Suprapubic skin (tissue), 4 donors: ENCODE measurements around the gene DAB2IP. TPM values are rescaled to one million over a fixed set of nuclear protein-coding genes. Genes with fewer than 3 reads are reported as not detected.

Experiments
- DNase-seq, 2 donors: peaks; one replicate each; pipeline ENCODE4 v3.0.0-alpha.2; 2019; ENCODE audit warnings: low spot score in 2 of 2
- H3K27ac ChIP-seq: fragments of 200-600 bp; sonication (generic); one replicate; pipeline ENCODE4 v1.5.1; 2019
- H3K27me3 ChIP-seq: fragments of 200-600 bp; sonication (generic); one replicate; pipeline ENCODE4 v1.5.1; 2019
- H3K36me3 ChIP-seq: fragments of 200-600 bp; sonication (generic); one replicate; pipeline ENCODE4 v1.5.1; 2019
- H3K4me1 ChIP-seq: fragments of 200-600 bp; sonication (generic); one replicate; pipeline ENCODE4 v1.5.1; 2019
- H3K4me3 ChIP-seq: fragments of 200-600 bp; sonication (generic); one replicate; pipeline ENCODE4 v1.5.1; 2019; ENCODE audit warnings: mild to moderate bottlenecking
- H3K9me3 ChIP-seq: fragments of 200-600 bp; sonication (generic); one replicate; pipeline ENCODE4 v1.5.1; 2019
- CTCF ChIP-seq, 2 donors: fragments of 200-600 bp in 1 of 2; fragments of 450-650 bp in 1 of 2; sonication (generic) in 1 of 2; IDR thresholded peaks; one replicate each; pipeline ENCODE4 v1.5.1; 2016 to 2019; ENCODE audit warnings: antibody characterized with exemption in 2 of 2, mild to moderate bottlenecking in 1 of 2, moderate library complexity in 1 of 2
- EP300 ChIP-seq: sonication (generic); formaldehyde crosslinking; IDR thresholded peaks from one replicate; pipeline ENCODE4 v1.6.1; 2017; ENCODE audit warnings: antibody characterized with exemption
- POLR2A ChIP-seq, 2 donors: fragments of 450-650 bp; IDR thresholded peaks; one replicate each; pipeline ENCODE4 v1.6.1; 2017; ENCODE audit warnings: antibody characterized with exemption in 2 of 2, mild to moderate bottlenecking in 2 of 2, moderate library complexity in 2 of 2
- POLR2AphosphoS5 ChIP-seq, 3 donors: sonication (generic); formaldehyde crosslinking; IDR thresholded peaks; one replicate each; pipeline ENCODE4 v1.6.1; 2017; ENCODE audit warnings: antibody characterized with exemption in 3 of 3
- WGBS: methylation state at CpG from one replicate; pipeline ENCODE4 v1.1.5; 2018; 5-methylcytosine and 5-hydroxymethylcytosine counted together
- total RNA-seq, 4 donors: library from RNA; depleted of rRNA; stranded (reverse); fragments of >200 nt; gene quantifications; one replicate each; pipeline ENCODE4 v1.1.0, GENCODE V29; 2016

DAB2IP gene
- total RNA-seq, 4 donors from 2014 or later = 47.6 to 55.6 (median 50.3) TPM

- no peak overlapping the region for H3K27ac ChIP-seq
- TF ChIP-seq POLR2AphosphoS5 (IDR thresholded peaks at IDR 0.05) (no peak), EP300 (no peak), CTCF (IDR thresholded peaks at IDR 0.05) (no peak), POLR2A (IDR thresholded peaks at IDR 0.05) (no peak)
These were observed 127.1 kb downstream of the DAB2IP start for GRCh38 chr9:121778252-121779225.

GRCh38 chr9:121779381-121780117, 128.1 kb downstream of the DAB2IP start:
- peaks cover 6% of the 10 kb centered on the region for H3K9me3 ChIP-seq
- no peak for DNase-seq
- TF ChIP-seq POLR2AphosphoS5 (IDR thresholded peaks at IDR 0.05) = no peak
- H3K4me3 ChIP-seq = no peak overlapping the region
- H3K27ac ChIP-seq = no peak overlapping the region
- WGBS = 83% methylated on average over 13 of the region's 13 CpGs
- no peaks in the 10 kb centered on the region for H3K27me3 ChIP-seq
- peaks cover 83% of the 10 kb centered on the region for H3K36me3 ChIP-seq
- H3K4me1 ChIP-seq = no peaks in the 10 kb centered on the region

More at GRCh38 chr9:121778252-121779225, 127.1 kb downstream of the DAB2IP start:
- 89% methylated on average over 4 of the region's 4 CpGs for WGBS
- no peaks in the 10 kb centered on the region for H3K4me1 ChIP-seq
- peaks cover 85% of the 10 kb centered on the region for H3K36me3 ChIP-seq
- H3K27me3 ChIP-seq = no peaks in the 10 kb centered on the region
- H3K9me3 ChIP-seq = peaks cover 6% of the 10 kb centered on the region
- peak in 1 of 2 donors; percentile 58 for DNase-seq
- H3K4me3 ChIP-seq = no peak overlapping the region

DNA sequence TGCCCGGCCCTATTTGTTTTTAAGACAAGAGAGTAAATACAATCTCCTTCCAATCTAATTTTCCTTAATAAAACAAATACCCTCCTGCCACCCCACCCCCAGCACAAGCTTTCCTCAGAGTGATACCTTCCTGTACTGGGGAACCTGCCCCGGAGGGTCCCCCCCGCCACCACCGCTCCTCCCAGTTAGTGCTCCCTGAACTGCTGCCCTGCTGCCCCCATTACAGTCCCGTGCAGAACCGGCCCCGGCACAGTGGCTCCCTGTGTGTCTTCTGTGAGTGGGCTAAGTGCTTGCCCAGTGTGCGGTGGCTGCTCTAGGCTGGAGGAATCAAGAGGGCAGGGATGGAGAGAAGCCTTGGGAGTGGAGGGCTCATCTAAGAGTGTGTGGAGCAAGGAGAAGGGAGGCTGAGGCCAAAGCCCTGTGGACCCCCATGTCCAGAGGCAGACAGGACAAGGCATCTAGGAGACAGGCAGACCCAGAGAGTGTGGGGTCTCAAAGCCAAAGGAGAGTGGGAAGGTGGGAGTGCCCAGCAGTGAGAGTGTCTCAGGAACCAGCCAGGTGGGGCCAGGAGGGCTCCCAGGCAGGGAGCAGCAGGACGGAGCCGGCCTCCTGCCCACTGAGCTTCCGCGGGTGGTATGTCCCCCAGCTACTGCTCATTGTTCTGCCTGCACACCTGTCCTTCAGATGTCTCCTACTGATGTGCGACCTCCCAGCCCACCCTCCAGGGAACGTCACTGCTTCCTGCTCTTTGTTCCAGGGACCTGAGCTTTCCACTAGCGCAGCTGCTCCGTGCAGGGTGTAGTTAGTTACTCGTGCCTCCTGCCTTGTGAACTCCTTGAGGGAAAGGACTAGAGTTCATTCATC, 129.0 kb downstream of the DAB2IP start:
- Histone ChIP-seq H3K4me3 (no peak overlapping the region), H3K27me3 (no peaks in the 10 kb centered on the region), H3K27ac (no peak overlapping the region), H3K36me3 (peaks cover 74% of the 10 kb centered on the region), H3K9me3 (peaks cover 6% of the 10 kb centered on the region), H3K4me1 (no peaks in the 10 kb centered on the region)
- 91% methylated on average over 17 of the region's 17 CpGs for WGBS
- TF ChIP-seq POLR2A (IDR thresholded peaks at IDR 0.05) (no peak), CTCF (IDR thresholded peaks at IDR 0.05) (no peak), POLR2AphosphoS5 (IDR thresholded peaks at IDR 0.05) (no peak), EP300 (no peak)
- peak in 1 of 2 donors; percentile 77 for DNase-seq

DNA sequence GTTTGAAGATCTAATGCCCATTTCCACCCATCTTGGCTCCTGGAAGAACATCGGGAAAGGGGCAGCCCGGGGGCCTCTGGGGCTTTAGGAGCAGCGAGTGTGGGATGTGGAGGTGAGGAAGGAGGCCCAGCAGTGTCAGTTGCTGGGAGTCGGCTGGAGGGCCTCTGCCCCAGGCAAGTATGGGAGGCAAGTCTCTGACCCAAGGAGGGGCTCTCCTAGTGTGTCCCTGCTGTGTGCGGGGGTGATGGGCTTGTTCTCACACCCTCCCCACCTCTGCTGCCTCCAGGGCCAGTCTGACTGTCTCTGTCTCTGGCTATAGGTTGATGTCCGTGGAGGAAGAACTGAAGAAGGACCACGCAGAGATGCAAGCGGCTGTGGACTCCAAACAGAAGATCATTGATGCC, 129.7 kb downstream of the DAB2IP start:
- Histone ChIP-seq H3K4me3 (no peak overlapping the region), H3K9me3 (peaks cover 6% of the 10 kb centered on the region), H3K27ac (no peak overlapping the region), H3K36me3 (peaks cover 67% of the 10 kb centered on the region), H3K27me3 (no peaks in the 10 kb centered on the region), H3K4me1 (no peaks in the 10 kb centered on the region)
- no peak for DNase-seq
- 90% methylated on average over 8 of the region's 8 CpGs for WGBS
- TF ChIP-seq POLR2A (IDR thresholded peaks at IDR 0.05) (no peak), POLR2AphosphoS5 (IDR thresholded peaks at IDR 0.05) (no peak), EP300 (no peak), CTCF (IDR thresholded peaks at IDR 0.05) (no peak)

GRCh38 chr9:121781701-121782464, 130.4 kb downstream of the DAB2IP start:
- Histone ChIP-seq H3K27me3 (no peaks in the 10 kb centered on the region), H3K4me3 (no peak overlapping the region), H3K27ac (no peak overlapping the region), H3K36me3 (peaks cover 59% of the 10 kb centered on the region), H3K9me3 (peaks cover 6% of the 10 kb centered on the region), H3K4me1 (no peaks in the 10 kb centered on the region)
- WGBS = 94% methylated on average over 12 of the region's 17 CpGs
- TF ChIP-seq POLR2AphosphoS5 (IDR thresholded peaks at IDR 0.05) (no peak), POLR2A (IDR thresholded peaks at IDR 0.05) (no peak), EP300 (no peak), CTCF (IDR thresholded peaks at IDR 0.05) (no peak)
- DNase-seq = no peak
